GM21515 (cell line): ENCODE measurements around the gene ZFP69.

Experiments
- ATAC-seq: cut with Tn5 transposase; IDR thresholded peaks from one replicate; pipeline ENCODE4 v1.9.1; 2021; ENCODE audit not compliant: unreplicated experiment

The ZFP69 gene

DNA sequence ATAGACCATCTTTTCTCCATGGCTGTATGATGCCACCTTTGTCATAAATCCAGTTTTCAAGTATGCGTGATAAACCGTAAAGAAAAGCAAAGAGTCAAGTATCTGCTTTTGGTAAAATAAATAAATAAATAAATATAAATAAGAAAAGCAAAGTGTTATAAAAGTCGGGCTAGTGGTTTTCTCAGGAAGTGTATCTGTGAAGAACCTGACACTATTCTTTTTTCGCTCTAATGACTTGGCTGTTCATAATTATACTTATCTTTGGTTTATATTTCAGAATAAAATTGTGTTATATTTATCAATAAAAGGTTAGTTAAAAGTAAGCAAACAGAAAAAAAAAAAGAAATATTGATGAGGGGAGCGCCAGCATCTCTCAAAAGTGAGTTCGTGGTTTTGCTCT lies 30.9 kb downstream of the ZFP69 start:
- no peak for ATAC-seq

DNA sequence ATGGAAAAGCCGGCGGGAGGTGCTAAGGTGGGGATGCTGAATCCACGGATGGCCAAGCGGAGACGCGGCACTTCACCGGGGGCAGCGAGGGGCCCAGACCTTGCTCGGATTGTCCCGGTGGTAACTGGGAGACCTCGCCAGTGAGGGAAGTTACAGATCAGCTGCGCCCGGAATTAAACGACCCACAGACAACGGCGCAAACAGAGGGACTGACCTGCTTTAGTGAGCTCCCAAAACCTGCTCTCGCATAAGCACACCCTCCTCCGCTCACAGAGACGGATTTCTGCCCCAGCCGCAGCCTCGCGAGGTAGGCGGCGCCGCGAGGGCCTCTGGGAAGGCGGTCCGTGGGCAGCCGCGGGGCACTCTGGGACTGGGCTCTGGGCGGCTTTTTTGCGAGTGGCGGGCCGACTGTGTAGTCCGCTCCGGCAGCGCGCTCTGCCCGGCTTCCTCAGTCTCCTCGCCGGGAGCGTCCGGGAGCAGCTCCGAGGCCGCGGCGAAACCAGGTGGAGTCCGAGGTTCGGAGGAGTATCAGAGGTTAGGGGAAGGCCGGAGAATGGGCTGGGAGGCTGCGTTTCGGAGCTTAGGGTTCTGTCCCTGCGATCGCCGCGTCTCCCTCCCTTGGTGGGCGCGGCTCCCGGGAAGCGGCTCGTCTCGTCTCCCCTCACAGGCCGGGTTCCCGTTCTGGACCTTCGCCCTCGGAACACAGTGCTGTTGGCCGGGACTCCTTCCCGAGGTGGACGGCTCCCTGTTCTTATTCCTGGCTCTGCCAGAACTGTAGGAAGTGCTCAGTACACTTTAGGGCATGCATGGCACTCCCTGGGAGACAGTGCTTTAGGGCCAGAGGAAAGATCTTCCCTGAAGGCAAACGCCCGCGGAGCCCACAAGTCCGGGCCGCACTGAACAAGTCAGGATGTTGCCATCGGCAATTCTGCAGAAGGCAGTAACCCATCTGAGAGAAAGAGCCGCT lies 31.6 kb downstream of the ZFP69 start, which contains the start of gene EXO5:
Gene EXO5 (plus strand): TSS at position 393 of the 967 bp plus-strand sequence. CDS start 5,778 bp downstream, outside the sequence.
- peak; percentile 89 for ATAC-seq

DNA sequence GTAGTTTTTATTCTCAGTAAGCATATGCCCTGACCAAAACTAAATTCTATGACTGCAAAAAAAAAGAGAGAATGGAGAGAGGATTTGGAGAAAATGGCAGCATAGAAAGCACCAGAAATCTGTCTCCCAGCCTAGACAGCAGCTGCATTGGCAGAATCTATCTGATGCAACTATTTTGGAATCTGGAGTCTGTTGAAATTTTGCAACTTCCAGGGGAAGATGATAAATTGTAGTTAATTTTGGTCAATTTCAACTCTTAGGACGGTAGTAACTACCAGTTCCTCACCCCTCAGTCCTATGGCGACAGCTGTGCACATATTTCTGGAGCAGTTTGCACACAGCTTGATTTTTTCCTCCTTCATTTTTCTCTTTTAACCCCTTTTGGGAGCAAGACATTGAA lies 42.4 kb downstream of the ZFP69 start:
- ATAC-seq, result no peak

DNA sequence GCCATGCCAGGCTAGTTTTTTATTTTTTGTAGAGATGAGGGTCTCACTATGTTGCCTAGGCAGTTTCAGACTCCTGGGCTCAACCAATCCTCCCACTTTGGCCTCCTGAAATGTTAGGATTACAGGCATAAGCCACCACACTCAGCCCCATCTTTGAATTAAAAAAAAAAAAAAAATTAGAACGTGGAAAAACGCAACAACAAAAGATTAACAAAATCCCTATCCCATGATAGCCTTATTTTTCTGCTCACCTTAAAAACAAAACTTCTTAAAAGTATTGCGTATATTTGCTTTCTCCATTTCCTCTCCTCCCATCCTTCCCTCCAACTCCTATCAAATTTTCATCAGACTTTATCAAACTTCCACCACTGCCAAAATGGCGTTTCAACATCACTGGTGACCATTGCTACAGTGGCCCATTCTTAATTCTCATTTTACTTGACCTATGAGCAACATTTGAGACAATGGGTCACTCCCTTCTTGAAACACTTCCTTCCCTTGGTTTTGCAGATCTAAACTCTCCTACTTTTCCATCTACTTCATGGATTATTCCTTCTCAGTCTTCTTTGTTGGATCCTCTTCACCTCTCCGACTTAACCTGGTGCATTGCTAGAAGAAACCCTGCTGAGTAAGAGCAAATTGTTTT lies 53.8 kb downstream of the ZFP69 start:
- ATAC-seq, result no peak

DNA sequence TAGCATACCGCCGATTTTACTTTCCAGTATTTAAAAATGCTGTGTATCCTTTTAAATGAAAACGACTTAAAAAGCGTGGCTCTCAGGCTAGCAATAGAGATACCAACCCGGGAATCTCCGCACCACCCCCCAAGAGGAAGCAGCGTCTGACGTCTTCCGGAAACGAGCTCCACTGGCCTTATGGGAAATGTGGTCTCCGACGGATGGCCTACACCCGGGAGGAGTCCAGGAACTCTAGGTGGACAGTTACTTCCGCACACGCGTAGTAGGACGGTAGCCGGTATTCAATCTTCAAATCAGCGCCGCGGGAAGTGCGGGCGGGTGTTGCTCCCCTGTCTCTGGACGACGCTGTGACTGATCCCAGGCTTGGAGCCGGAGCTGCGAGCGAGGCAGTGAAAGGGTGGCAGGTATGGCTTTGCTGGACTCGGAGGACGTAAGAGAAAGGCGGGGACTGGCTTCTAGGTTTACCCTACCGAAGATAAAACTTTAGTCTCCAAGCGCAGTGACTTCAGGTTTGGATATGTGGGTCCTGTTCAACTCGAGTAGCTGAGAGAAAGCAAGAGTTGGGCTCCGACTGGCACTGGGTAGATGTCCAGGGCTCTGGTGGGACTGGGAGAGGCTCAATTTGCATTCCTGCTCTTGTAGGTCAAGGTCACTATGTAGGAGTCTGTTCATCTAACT lies 54.4 kb downstream of the ZFP69 start, which contains the start of gene ZNF684:
Gene ZNF684 (plus strand): TSS at position 257 of the 681 bp plus-strand sequence. CDS start 1,530 bp downstream, outside the sequence.
- peak; percentile 95 for ATAC-seq

GRCh38 chr1:40532062-40532389 lies 54.9 kb downstream of the ZFP69 start:
- no peak for ATAC-seq

DNA sequence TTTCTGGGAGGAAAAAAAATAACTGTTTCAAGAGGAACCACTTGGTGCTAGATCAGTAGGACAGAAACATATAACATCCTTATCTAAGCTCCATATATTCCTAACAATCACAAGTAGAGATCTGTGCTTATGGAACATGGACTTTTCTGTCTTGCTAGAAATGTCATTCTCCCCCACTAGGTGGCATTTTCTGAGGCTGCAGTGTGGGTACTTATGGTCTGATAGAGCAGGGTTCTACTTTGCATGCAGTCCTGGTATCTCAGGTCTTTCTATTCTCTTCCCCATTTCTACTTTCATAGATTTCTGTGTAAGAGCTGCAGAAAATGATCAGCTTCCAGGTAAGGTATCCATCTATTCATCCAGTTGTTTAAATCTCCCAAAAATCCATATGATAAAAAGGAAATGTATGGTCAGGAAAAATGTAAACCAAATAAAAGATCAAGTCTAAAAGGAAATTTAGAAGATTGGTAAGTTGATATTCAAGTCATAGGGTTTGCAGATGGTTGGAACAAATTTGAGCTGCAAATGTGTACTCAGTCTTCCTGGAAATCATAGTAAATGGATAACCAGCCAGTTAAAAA lies 55.8 kb downstream of the ZFP69 start:
- ATAC-seq, result no peak

GRCh38 chr1:40534589-40534988 lies 57.5 kb downstream of the ZFP69 start:
- ATAC-seq, result no peak

DNA sequence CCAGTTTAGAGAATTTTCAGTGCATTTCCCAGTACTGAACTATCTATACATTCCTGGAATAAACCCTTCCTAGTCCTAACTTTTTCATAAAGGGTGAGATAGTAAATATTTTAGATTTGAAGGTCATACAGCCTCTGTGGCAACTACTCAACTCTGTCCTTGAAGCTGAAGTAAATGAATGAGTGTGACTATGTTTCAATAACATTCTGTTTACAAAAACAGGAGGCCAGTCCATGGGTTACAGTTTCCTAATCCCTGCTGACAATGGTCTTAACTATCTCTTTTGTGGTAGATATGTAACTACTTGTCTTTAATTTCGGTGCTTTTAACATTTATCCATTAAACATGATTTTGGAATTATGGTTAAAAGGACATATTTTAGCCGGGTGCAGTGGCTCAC lies 58.6 kb downstream of the ZFP69 start:
- no peak for ATAC-seq

DNA sequence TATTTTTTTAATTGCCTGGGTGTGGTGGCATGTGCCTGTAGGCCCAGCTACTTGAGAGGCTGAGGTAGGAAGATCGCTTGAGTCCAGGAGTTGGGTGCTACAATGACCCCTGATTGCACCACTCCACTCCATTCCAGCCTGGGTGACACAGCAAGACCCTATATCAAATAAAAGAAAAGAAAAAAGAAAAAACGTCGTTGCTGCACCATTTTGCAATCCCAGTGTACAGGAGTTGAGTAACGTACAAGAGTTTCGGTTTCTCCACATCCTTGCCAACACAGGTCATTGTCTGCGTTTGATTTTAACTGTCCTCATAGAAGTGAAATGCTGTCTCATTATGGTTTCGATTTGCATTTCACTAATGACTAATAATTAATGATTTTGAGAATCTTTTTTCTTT lies 62.2 kb downstream of the ZFP69 start:
- ATAC-seq, result no peak
